Osteocyte (in vitro differentiated cells): ENCODE results near the gene SRSF10. TPM values are rescaled to one million over a fixed set of nuclear protein-coding genes. Genes with fewer than 3 reads are reported as not detected.
A peak's percentile ranks its signal among the peaks of the same experiment; 100 is the strongest.

Experiments
- DNase-seq: peaks from one replicate; pipeline ENCODE4 v3.0.0; 2021; ENCODE audit warnings: mixed read lengths; ENCODE audit not compliant: unreplicated experiment; ENCODE audit errors: extremely low spot score
- H3K27ac Mint-ChIP-seq: one replicate; pipeline ENCODE4 v1.8.0; 2021; ENCODE audit warnings: mild to moderate bottlenecking, mixed read lengths; ENCODE audit not compliant: unreplicated experiment
- H3K27me3 Mint-ChIP-seq: one replicate; pipeline ENCODE4 v1.8.0; 2021; ENCODE audit warnings: mixed read lengths; ENCODE audit not compliant: unreplicated experiment
- H3K36me3 Mint-ChIP-seq: one replicate; pipeline ENCODE4 v1.8.0; 2021; ENCODE audit warnings: mixed read lengths; ENCODE audit not compliant: unreplicated experiment
- H3K4me1 Mint-ChIP-seq: one replicate; pipeline ENCODE4 v1.8.0; 2021; ENCODE audit warnings: mixed read lengths; ENCODE audit not compliant: unreplicated experiment
- H3K4me3 Mint-ChIP-seq: one replicate; pipeline ENCODE4 v1.8.0; 2021; ENCODE audit warnings: mild to moderate bottlenecking, moderate library complexity, mixed read lengths; ENCODE audit not compliant: unreplicated experiment
- H3K9me3 Mint-ChIP-seq: one replicate; pipeline ENCODE4 v1.8.0; 2021; ENCODE audit warnings: mixed read lengths; ENCODE audit not compliant: unreplicated experiment
- total RNA-seq: library from RNA; stranded (reverse); gene quantifications from 2 replicates; pipeline ENCODE4 v1.2.1, GENCODE V29; 2021
- TF ChIP-seq, protein P1 (sequence below): fragments of 200-600 bp; sonication (generic); IDR thresholded peaks from 2 replicates; pipeline ENCODE4 v1.5.0; 2021; ENCODE audit warnings: antibody characterized with exemption, mild to moderate bottlenecking, moderate library complexity

Gene SRSF10
- total RNA-seq, 1 donor from 2014 or later = 93.3 TPM

DNA sequence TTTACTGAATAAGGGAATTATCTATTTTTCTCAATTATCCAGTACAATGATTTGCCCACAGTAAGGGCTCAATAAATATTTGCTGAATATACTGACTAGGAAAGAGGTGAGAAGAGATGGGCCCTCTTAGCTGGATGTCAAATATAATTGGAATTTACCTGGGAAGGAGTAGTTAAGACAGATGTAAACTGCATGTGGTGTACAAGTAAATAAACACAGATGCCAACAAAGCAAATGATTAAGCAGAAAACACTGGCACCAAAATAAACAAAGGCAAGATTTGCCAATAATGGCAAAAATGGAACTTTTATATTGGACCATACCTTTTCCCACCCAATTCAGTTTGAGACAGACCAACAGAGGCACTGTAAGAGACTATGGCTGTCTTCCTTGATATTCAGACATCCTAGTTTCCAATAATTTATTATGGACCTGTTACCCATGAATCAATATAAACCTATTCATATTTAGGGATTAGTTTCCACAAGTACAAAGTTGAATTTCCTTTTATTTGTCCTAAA lies 13.1 kb downstream of the SRSF10 start:
- Mint-ChIP-seq H3K9me3 (no peaks in the 10 kb centered on the region), H3K36me3 (peaks cover 48% of the 10 kb centered on the region), H3K27me3 (no peaks in the 10 kb centered on the region), H3K4me1 (peaks cover 4% of the 10 kb centered on the region), H3K4me3 (no peak overlapping the region), H3K27ac (no peak overlapping the region)
- no peak for DNase-seq
- TF ChIP-seq, protein P1, sequence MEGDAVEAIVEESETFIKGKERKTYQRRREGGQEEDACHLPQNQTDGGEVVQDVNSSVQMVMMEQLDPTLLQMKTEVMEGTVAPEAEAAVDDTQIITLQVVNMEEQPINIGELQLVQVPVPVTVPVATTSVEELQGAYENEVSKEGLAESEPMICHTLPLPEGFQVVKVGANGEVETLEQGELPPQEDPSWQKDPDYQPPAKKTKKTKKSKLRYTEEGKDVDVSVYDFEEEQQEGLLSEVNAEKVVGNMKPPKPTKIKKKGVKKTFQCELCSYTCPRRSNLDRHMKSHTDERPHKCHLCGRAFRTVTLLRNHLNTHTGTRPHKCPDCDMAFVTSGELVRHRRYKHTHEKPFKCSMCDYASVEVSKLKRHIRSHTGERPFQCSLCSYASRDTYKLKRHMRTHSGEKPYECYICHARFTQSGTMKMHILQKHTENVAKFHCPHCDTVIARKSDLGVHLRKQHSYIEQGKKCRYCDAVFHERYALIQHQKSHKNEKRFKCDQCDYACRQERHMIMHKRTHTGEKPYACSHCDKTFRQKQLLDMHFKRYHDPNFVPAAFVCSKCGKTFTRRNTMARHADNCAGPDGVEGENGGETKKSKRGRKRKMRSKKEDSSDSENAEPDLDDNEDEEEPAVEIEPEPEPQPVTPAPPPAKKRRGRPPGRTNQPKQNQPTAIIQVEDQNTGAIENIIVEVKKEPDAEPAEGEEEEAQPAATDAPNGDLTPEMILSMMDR = no peak

DNA sequence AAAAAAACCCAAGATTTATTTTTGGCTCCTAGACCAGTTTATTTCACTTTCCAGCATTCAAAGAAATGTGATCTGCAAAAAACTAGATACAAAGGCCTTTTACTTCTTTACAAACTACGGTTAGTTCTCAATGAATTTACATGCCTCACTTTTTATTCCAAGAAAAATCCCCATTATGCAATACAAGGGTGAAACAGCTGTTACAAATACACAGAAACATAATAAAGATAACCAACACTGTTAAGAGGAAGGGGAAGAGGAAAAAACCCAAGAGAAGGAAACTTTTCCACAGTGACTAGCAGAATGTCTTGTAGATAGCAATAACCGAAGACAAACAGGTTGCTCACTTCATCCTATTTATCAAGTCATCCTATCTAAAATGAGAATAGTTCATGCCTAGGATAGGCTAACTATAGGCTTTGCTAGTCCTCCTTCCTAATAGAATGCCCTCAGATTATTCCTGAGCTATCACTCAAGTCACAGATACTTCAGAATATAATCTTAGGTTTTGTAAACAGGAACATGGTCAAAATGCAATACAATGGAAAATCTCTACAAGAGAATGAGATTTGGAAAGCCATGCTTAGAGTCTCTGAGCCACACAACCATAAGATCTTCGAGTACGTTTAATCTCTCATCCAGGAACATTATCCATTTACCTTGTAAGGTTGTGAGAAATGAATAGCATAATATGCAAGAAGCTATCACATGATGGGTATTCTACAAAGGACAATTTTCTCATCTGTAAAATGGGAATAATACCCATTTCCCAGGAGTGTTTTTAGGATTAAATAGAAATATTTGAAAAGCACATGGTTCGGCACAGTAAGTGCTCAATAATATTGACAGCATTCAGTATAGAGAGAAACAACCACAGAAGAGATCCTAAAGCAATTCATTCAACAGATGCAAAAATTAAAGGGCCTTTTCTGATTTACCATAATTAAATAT lies 15.1 kb downstream of the SRSF10 start:
- H3K27me3 Mint-ChIP-seq = no peaks in the 10 kb centered on the region
- H3K9me3 Mint-ChIP-seq = no peaks in the 10 kb centered on the region
- H3K27ac Mint-ChIP-seq = peak overlapping the region; percentile 60
- DNase-seq = no peak
- peaks cover 51% of the 10 kb centered on the region for H3K36me3 Mint-ChIP-seq
- H3K4me3 Mint-ChIP-seq = no peak overlapping the region
- TF ChIP-seq, protein P1 = no peak
- H3K4me1 Mint-ChIP-seq = peaks cover 17% of the 10 kb centered on the region

DNA sequence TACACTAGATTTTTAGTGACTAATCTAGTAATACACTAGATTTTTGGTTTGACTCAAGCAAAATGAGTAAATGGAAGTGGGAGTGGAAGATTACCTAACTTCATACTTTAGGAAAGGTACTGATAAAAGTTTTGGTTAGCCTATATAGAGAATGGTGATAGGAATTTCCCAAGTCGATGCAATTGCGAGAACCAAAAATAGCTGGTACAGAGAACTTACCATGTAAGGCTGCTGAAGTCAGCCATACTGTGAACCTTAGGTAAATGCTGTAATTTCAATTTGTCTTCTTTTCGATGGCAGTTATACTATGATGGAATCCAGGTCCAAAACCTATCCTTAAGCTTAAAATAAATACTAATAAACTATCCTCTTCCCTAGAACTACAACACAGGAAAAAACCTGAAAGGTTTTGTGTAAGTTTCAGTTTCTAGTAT lies 15.9 kb downstream of the SRSF10 start:
- Mint-ChIP-seq H3K4me3 (no peak overlapping the region), H3K27ac (peak overlapping the region; percentile 60), H3K27me3 (no peaks in the 10 kb centered on the region), H3K4me1 (peaks cover 17% of the 10 kb centered on the region), H3K9me3 (no peaks in the 10 kb centered on the region), H3K36me3 (peaks cover 45% of the 10 kb centered on the region)
- TF ChIP-seq, protein P1 = no peak
- no peak for DNase-seq

DNA sequence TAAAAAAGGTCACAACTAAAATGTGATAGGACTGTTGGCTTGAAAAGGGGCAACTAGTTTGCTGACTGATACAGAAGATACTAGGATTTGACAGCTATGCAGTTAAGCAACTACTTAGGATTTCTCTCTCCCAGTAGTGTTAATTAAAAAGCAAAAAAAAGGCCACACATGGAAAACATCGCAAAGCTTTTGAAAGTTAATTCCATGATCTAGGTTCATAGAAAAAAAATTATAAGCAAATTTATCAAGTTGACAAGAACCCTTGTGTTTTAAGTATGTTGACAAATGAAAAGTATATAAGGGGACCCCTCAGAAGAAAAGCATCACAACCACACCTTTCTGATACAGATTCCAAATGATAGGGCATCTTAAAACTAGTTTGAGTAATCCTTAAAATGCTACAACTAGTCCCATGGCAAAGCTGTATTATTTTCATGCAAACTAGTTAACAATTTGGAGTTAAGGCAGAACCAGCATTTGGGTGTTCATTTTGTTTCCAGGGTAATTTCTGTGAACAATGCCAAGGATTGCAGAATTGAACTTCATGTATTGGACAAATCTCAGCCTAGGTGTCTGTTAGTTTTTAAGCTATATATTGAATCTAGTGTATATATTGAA lies 16.4 kb downstream of the SRSF10 start:
- TF ChIP-seq, protein P1 = no peak
- no peak overlapping the region for H3K4me3 Mint-ChIP-seq
- H3K27me3 Mint-ChIP-seq = no peaks in the 10 kb centered on the region
- H3K9me3 Mint-ChIP-seq = no peaks in the 10 kb centered on the region
- no peak for DNase-seq
- peaks cover 20% of the 10 kb centered on the region for H3K4me1 Mint-ChIP-seq
- H3K27ac Mint-ChIP-seq = peak overlapping the region; percentile 5
- peaks cover 44% of the 10 kb centered on the region for H3K36me3 Mint-ChIP-seq
